ENCODE measurements around the gene TMEM59. TPM values are rescaled to one million over a fixed set of nuclear protein-coding genes. Genes with fewer than 3 reads are reported as not detected.

Gene TMEM59
- polyA plus RNA-seq (2013), result 171 and 183 TPM in 2 replicates

GRCh38 chr1:54052934-54053744 lies at the start of gene TMEM59, which contains the start of gene TCEANC2:
TMEM59 (minus strand) TSS chr1:54053204; CDS start chr1:54053188, 16 bp downstream.
TCEANC2 (plus strand) TSS chr1:54053608; CDS start chr1:54054423, 815 bp downstream.
- peak; percentile 99 to 100 for DNase-seq
- peak within 1 kb of the TSS; percentile 87 for H3K14ac ChIP-seq (ENCODE audit: low read length)
- peak within 1 kb of the TSS; percentile 46 for H3K4ac ChIP-seq (ENCODE audit: low read depth, low read length)
- H4K12ac ChIP-seq (ENCODE audit: low read depth, low read length), result peak within 1 kb of the TSS; percentile 86
- no CpG with 5 or more reads among the region's 59 CpGs for WGBS (ENCODE audit: extremely low coverage, insufficient coverage, insufficient read length)
- H2BK12ac ChIP-seq (ENCODE audit: low read length), result peak within 1 kb of the TSS; percentile 10
- peak within 1 kb of the TSS; percentile 80 for H2AFZ ChIP-seq (ENCODE audit: insufficient read depth, low read length, poor library complexity)
- H3K36me3 ChIP-seq (ENCODE audit: control insufficient read depth in 1 of 2, insufficient read depth in 2 of 2, low read length in 2 of 2), result peaks cover 0 to 2% of the 10 kb centered on the region in 2 experiments
- peak within 1 kb of the TSS; percentile 70 for H2BK5ac ChIP-seq (ENCODE audit: low read depth, low read length, poor library complexity)
- no peaks in the 10 kb centered on the region for H3K27me3 ChIP-seq (ENCODE audit: insufficient read depth, low read length)
- H3K23ac ChIP-seq (ENCODE audit: low read length), result no peak within 1 kb of the TSS
- H3K4me2 ChIP-seq (ENCODE audit: low read length), result peak within 1 kb of the TSS; percentile 86
- peak within 1 kb of the TSS; percentile 87 for H3K9ac ChIP-seq (ENCODE audit: low read length)
- H3K27ac ChIP-seq (ENCODE audit: low read depth, low read length), result peak within 1 kb of the TSS; percentile 75
- peak within 1 kb of the TSS; percentile 70 for H2BK120ac ChIP-seq (ENCODE audit: insufficient read depth, low read length, poor library complexity)
- H3K79me2 ChIP-seq (ENCODE audit: control insufficient read depth, insufficient read depth, low read length, poor library complexity), result peaks cover 13% of the 10 kb centered on the region
- peak within 1 kb of the TSS; percentile 96 for H3K4me3 ChIP-seq (ENCODE audit: low read depth, low read length)
- H4K91ac ChIP-seq (ENCODE audit: low read depth, low read length), result peak within 1 kb of the TSS; percentile 78
- peak within 1 kb of the TSS; percentile 86 for H3K18ac ChIP-seq (ENCODE audit: low read length)
- H3K9me3 ChIP-seq (ENCODE audit: insufficient read depth, low read depth, low read length), result no peaks in the 10 kb centered on the region
- peak within 1 kb of the TSS; percentile 92 for H4K8ac ChIP-seq (ENCODE audit: low read depth, low read length)
- H3K4me1 ChIP-seq (ENCODE audit: control insufficient read depth in 1 of 2, insufficient read depth in 2 of 2, low read length in 2 of 2), result peaks cover 0 to 5% of the 10 kb centered on the region in 2 experiments
- H2AK5ac ChIP-seq (ENCODE audit: low read length), result peak within 1 kb of the TSS; percentile 72
- peaks cover 14% of the 10 kb centered on the region for H3K79me1 ChIP-seq (ENCODE audit: low read length)

- Histone ChIP-seq H2BK12ac (ENCODE audit: low read length) (no peak overlapping the region), H3K4ac (ENCODE audit: low read depth, low read length) (no peak overlapping the region), H3K36me3 (ENCODE audit: control insufficient read depth in 1 of 2, insufficient read depth in 2 of 2, low read length in 2 of 2) (peaks cover 0 to 5% of the 10 kb centered on the region in 2 experiments), H3K14ac (ENCODE audit: low read length) (no peak overlapping the region), H3K18ac (ENCODE audit: low read length) (no peak overlapping the region), H3K79me1 (ENCODE audit: low read length) (no peaks in the 10 kb centered on the region), H3K9ac (ENCODE audit: low read length) (no peak overlapping the region), H3K9me3 (ENCODE audit: insufficient read depth, low read depth, low read length) (peaks cover 1% of the 10 kb centered on the region), H4K8ac (ENCODE audit: low read depth, low read length) (no peak overlapping the region), H3K4me2 (ENCODE audit: low read length) (no peak overlapping the region), H2AFZ (ENCODE audit: insufficient read depth, low read length, poor library complexity) (no peak overlapping the region), H3K4me1 (ENCODE audit: control insufficient read depth in 1 of 2, insufficient read depth in 2 of 2, low read length in 2 of 2) (no peaks in the 10 kb centered on the region), H3K27me3 (ENCODE audit: insufficient read depth, low read length) (no peaks in the 10 kb centered on the region), H3K27ac (ENCODE audit: low read depth, low read length) (no peak overlapping the region), H2BK5ac (ENCODE audit: low read depth, low read length, poor library complexity) (no peak overlapping the region), H2BK120ac (ENCODE audit: insufficient read depth, low read length, poor library complexity) (no peak overlapping the region), H4K91ac (ENCODE audit: low read depth, low read length) (no peak overlapping the region), H3K4me3 (ENCODE audit: low read depth, low read length) (no peak overlapping the region), H3K79me2 (ENCODE audit: control insufficient read depth, insufficient read depth, low read length, poor library complexity) (no peaks in the 10 kb centered on the region), H4K12ac (ENCODE audit: low read depth, low read length) (no peak overlapping the region), H3K23ac (ENCODE audit: low read length) (no peak overlapping the region), H2AK5ac (ENCODE audit: low read length) (no peak overlapping the region)
- no CpG with 5 or more reads among the region's 2 CpGs for WGBS (ENCODE audit: extremely low coverage, insufficient coverage, insufficient read length)
- no peak for DNase-seq
Measured at GRCh38 chr1:54100500-54100899, 47.5 kb upstream of the TMEM59 start.

- no peak overlapping the region for H3K4me3 ChIP-seq (ENCODE audit: low read depth, low read length)
- H3K23ac ChIP-seq (ENCODE audit: low read length), result no peak overlapping the region
- no peak overlapping the region for H3K18ac ChIP-seq (ENCODE audit: low read length)
- no peak overlapping the region for H2BK12ac ChIP-seq (ENCODE audit: low read length)
- no peak overlapping the region for H2BK120ac ChIP-seq (ENCODE audit: insufficient read depth, low read length, poor library complexity)
- H3K36me3 ChIP-seq (ENCODE audit: control insufficient read depth in 1 of 2, insufficient read depth in 2 of 2, low read length in 2 of 2), result peaks cover 0 to 5% of the 10 kb centered on the region in 2 experiments
- no peaks in the 10 kb centered on the region for H3K27me3 ChIP-seq (ENCODE audit: insufficient read depth, low read length)
- no peak overlapping the region for H2BK5ac ChIP-seq (ENCODE audit: low read depth, low read length, poor library complexity)
- no peak for DNase-seq
- H2AFZ ChIP-seq (ENCODE audit: insufficient read depth, low read length, poor library complexity), result no peak overlapping the region
- H4K12ac ChIP-seq (ENCODE audit: low read depth, low read length), result no peak overlapping the region
- no peak overlapping the region for H3K4ac ChIP-seq (ENCODE audit: low read depth, low read length)
- H4K8ac ChIP-seq (ENCODE audit: low read depth, low read length), result no peak overlapping the region
- H3K14ac ChIP-seq (ENCODE audit: low read length), result no peak overlapping the region
- no peak overlapping the region for H2AK5ac ChIP-seq (ENCODE audit: low read length)
- no peak overlapping the region for H3K4me2 ChIP-seq (ENCODE audit: low read length)
- peaks cover 1% of the 10 kb centered on the region for H3K9me3 ChIP-seq (ENCODE audit: insufficient read depth, low read depth, low read length)
- H3K79me1 ChIP-seq (ENCODE audit: low read length), result no peaks in the 10 kb centered on the region
- no peaks in the 10 kb centered on the region for H3K4me1 ChIP-seq (ENCODE audit: control insufficient read depth in 1 of 2, insufficient read depth in 2 of 2, low read length in 2 of 2)
- no peak overlapping the region for H4K91ac ChIP-seq (ENCODE audit: low read depth, low read length)
- WGBS (ENCODE audit: extremely low coverage, insufficient coverage, insufficient read length), result no CpG with 5 or more reads among the region's 6 CpGs
- no peaks in the 10 kb centered on the region for H3K79me2 ChIP-seq (ENCODE audit: control insufficient read depth, insufficient read depth, low read length, poor library complexity)
- H3K27ac ChIP-seq (ENCODE audit: low read depth, low read length), result no peak overlapping the region
- no peak overlapping the region for H3K9ac ChIP-seq (ENCODE audit: low read length)
Measured at GRCh38 chr1:54099061-54099610, 46.1 kb upstream of the TMEM59 start.

- H3K9ac ChIP-seq (ENCODE audit: low read length), result no peak overlapping the region
- H3K23ac ChIP-seq (ENCODE audit: low read length), result no peak overlapping the region
- no peak overlapping the region for H3K27ac ChIP-seq (ENCODE audit: low read depth, low read length)
- no peak overlapping the region for H3K14ac ChIP-seq (ENCODE audit: low read length)
- no peak overlapping the region for H3K4me3 ChIP-seq (ENCODE audit: low read depth, low read length)
- no peak overlapping the region for H2AK5ac ChIP-seq (ENCODE audit: low read length)
- H3K18ac ChIP-seq (ENCODE audit: low read length), result no peak overlapping the region
- H4K91ac ChIP-seq (ENCODE audit: low read depth, low read length), result no peak overlapping the region
- no peak for DNase-seq
- H3K36me3 ChIP-seq (ENCODE audit: control insufficient read depth in 1 of 2, insufficient read depth in 2 of 2, low read length in 2 of 2), result peaks cover 0 to 5% of the 10 kb centered on the region in 2 experiments
- H4K8ac ChIP-seq (ENCODE audit: low read depth, low read length), result no peak overlapping the region
- H3K4me1 ChIP-seq (ENCODE audit: control insufficient read depth in 1 of 2, insufficient read depth in 2 of 2, low read length in 2 of 2), result no peaks in the 10 kb centered on the region
- no peak overlapping the region for H3K4me2 ChIP-seq (ENCODE audit: low read length)
- no peaks in the 10 kb centered on the region for H3K9me3 ChIP-seq (ENCODE audit: insufficient read depth, low read depth, low read length)
- H2BK120ac ChIP-seq (ENCODE audit: insufficient read depth, low read length, poor library complexity), result no peak overlapping the region
- H2BK5ac ChIP-seq (ENCODE audit: low read depth, low read length, poor library complexity), result no peak overlapping the region
- H3K79me1 ChIP-seq (ENCODE audit: low read length), result no peaks in the 10 kb centered on the region
- no CpG with 5 or more reads among the region's 7 CpGs for WGBS (ENCODE audit: extremely low coverage, insufficient coverage, insufficient read length)
- H2AFZ ChIP-seq (ENCODE audit: insufficient read depth, low read length, poor library complexity), result no peak overlapping the region
- no peak overlapping the region for H2BK12ac ChIP-seq (ENCODE audit: low read length)
- H3K79me2 ChIP-seq (ENCODE audit: control insufficient read depth, insufficient read depth, low read length, poor library complexity), result no peaks in the 10 kb centered on the region
- H3K27me3 ChIP-seq (ENCODE audit: insufficient read depth, low read length), result no peaks in the 10 kb centered on the region
- no peak overlapping the region for H3K4ac ChIP-seq (ENCODE audit: low read depth, low read length)
- H4K12ac ChIP-seq (ENCODE audit: low read depth, low read length), result no peak overlapping the region
Measured at GRCh38 chr1:54096877-54097240, 43.9 kb upstream of the TMEM59 start.
